Measurements from ENCODE around the gene LSM14A.
"Not testable (repeated sequence)": the region's sequence is repeated elsewhere in the genome, so short reads cannot be mapped to it uniquely, and the experiment has no call there.

LSM14A gene

DNA sequence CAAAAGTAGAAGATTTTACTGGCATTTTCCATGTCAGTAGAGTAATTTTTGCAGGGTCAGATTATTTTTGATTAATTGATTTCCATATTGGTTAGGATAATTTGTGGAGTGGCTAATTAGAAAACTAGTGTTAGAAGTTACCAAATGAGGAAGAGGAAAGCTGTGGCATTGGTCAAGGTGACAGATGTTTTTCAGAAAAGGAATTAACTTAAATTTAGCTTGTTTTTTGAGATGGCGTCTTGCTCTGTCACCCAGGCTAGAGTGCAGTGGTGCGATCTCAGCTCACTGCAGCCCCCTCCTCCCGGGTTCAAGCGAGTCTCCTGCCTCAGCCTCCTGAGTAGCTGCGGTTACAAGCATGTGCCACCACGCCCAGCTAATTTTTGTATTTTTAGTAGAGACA is 28.8 kb downstream of the LSM14A start:
- H3K27me3 ChIP-seq (ENCODE audit: insufficient read depth, low read length): no peaks in the 10 kb centered on the region
- H3K36me3 ChIP-seq (ENCODE audit: insufficient read depth, low read depth, low read length): peaks cover 85% of the 10 kb centered on the region

DNA sequence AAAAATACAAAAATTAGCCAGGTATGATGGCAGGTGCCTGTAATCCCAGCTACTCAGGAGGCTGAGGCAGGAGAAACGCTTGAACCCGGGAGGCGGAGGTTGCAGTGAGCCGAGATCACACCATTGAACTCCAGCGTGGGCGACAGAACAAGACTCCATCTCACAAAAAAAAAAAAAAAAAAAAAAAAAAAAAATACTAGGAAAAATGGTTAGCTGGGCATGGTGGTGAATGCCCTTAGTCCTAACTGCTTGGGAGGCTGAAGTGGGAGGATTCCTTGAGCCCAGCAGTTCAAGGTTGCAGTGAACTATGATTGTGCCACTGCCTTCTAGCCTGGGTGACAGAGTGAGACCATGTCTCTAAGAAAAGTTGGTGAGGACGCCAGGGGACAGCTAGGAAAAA is 33.0 kb downstream of the LSM14A start:
- H3K36me3 ChIP-seq (ENCODE audit: insufficient read depth, low read depth, low read length): peaks cover 86% of the 10 kb centered on the region
- not testable (repeated sequence) for H3K27me3 ChIP-seq (ENCODE audit: insufficient read depth, low read length); H3K9me3 ChIP-seq (ENCODE audit: insufficient read depth, low read depth, low read length); H3K4me1 ChIP-seq (ENCODE audit: insufficient read depth, low read length); H3K9ac ChIP-seq (ENCODE audit: low read depth, low read length); H3K4me3 ChIP-seq (ENCODE audit: low read length); H3K27ac ChIP-seq (ENCODE audit: low read length)

More for the DNA sequence above, 28.8 kb downstream of the LSM14A start:
- Histone ChIP-seq H3K9me3 (ENCODE audit: insufficient read depth, low read depth, low read length) (no peaks in the 10 kb centered on the region), H3K4me3 (ENCODE audit: low read length) (no peak overlapping the region), H3K9ac (ENCODE audit: low read depth, low read length) (no peak overlapping the region), H3K27ac (ENCODE audit: low read length) (no peak overlapping the region), H3K4me1 (ENCODE audit: insufficient read depth, low read length) (no peaks in the 10 kb centered on the region)

DNA sequence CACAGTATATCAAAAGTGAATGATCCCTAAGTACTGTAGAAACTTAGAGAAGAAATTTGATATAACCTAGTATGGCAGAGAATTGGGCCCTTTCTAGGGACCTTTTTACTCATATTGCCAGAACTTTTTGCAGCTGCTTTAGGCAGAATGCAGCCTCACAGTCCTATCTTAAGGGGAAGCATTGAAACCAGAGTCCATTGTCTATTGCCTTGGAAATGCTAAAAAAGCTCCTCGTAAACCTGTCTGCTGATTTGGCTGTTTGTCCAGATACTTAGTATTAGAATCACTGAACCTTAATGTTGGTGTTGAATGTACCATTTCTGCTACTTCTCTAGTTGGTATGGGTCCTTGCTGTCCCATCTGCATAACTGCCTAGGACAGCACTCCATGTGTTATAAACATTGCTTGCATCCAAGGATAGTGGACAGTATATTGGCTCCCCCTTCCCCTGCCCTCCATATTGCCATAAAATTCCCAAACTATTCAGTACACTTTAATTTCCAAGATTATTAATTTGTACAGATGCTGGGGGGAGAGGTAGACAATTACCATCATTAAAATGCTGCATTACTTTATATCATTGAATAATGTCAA is 36.1 kb downstream of the LSM14A start:
- Histone ChIP-seq H3K36me3 (ENCODE audit: insufficient read depth, low read depth, low read length) (peaks cover 87% of the 10 kb centered on the region), H3K4me3 (ENCODE audit: low read length) (no peak overlapping the region)

DNA sequence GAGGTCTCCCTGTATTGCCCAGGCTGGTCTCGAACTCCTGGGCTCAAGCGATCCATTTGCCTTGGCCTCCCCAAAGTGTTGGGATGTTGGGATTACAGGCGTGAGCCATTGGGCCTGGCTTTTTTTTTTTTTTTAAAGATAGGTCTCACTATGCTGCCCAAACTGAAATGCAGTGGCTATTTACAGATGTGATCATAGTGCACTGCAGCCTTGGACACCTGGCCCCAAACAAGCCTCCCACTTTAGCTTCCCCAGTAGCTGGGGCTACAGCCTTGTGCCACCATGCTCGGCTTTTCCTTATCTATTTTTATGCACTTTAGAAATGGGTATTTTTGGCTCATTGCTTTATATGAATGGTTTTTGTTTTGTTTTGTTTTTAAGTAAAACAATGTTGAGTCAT is 37.4 kb downstream of the LSM14A start:
- Histone ChIP-seq H3K36me3 (ENCODE audit: insufficient read depth, low read depth, low read length) (peaks cover 89% of the 10 kb centered on the region), H3K4me1 (ENCODE audit: insufficient read depth, low read length) (no peaks in the 10 kb centered on the region), H3K9ac (ENCODE audit: low read depth, low read length) (no peak overlapping the region), H3K27me3 (ENCODE audit: insufficient read depth, low read length) (no peaks in the 10 kb centered on the region), H3K9me3 (ENCODE audit: insufficient read depth, low read depth, low read length) (no peaks in the 10 kb centered on the region), H3K27ac (ENCODE audit: low read length) (no peak overlapping the region), H3K4me3 (ENCODE audit: low read length) (no peak overlapping the region)

More for the DNA sequence above, 36.1 kb downstream of the LSM14A start:
- H3K27me3 ChIP-seq (ENCODE audit: insufficient read depth, low read length): no peaks in the 10 kb centered on the region
- no peak overlapping the region for H3K9ac ChIP-seq (ENCODE audit: low read depth, low read length)
- H3K9me3 ChIP-seq (ENCODE audit: insufficient read depth, low read depth, low read length): no peaks in the 10 kb centered on the region
- H3K4me1 ChIP-seq (ENCODE audit: insufficient read depth, low read length): no peaks in the 10 kb centered on the region
- H3K27ac ChIP-seq (ENCODE audit: low read length): no peak overlapping the region

DNA sequence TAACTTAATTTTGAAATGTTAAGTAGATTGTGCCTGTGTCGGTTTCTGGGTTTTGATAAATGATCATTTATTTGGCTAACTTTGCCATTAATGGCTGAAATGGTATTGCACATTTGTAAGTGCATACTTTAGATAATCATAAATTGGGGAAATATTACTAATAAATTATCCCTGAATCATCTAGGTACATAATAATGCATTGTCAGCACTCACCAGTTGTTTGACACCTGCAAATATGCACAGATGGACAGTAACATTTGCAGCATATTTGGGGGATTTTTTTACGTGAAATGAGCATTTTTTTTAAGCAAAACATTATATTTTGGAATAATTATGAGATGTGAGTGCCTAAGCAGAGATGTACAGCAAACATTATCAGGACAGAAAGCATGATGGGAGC is 41.0 kb downstream of the LSM14A start:
- H3K4me3 ChIP-seq (ENCODE audit: low read length): no peak overlapping the region
- H3K27ac ChIP-seq (ENCODE audit: low read length): no peak overlapping the region
- H3K4me1 ChIP-seq (ENCODE audit: insufficient read depth, low read length): no peaks in the 10 kb centered on the region
- H3K9me3 ChIP-seq (ENCODE audit: insufficient read depth, low read depth, low read length): no peaks in the 10 kb centered on the region
- H3K36me3 ChIP-seq (ENCODE audit: insufficient read depth, low read depth, low read length): peaks cover 84% of the 10 kb centered on the region
- H3K27me3 ChIP-seq (ENCODE audit: insufficient read depth, low read length): no peaks in the 10 kb centered on the region
- no peak overlapping the region for H3K9ac ChIP-seq (ENCODE audit: low read depth, low read length)

- H3K4me3 ChIP-seq (ENCODE audit: low read length): no peak overlapping the region
- H3K27ac ChIP-seq (ENCODE audit: low read length): no peak overlapping the region
- H3K9me3 ChIP-seq (ENCODE audit: insufficient read depth, low read depth, low read length): no peaks in the 10 kb centered on the region
- no peaks in the 10 kb centered on the region for H3K27me3 ChIP-seq (ENCODE audit: insufficient read depth, low read length)
- peaks cover 83% of the 10 kb centered on the region for H3K36me3 ChIP-seq (ENCODE audit: insufficient read depth, low read depth, low read length)
- no peak overlapping the region for H3K9ac ChIP-seq (ENCODE audit: low read depth, low read length)
- no peaks in the 10 kb centered on the region for H3K4me1 ChIP-seq (ENCODE audit: insufficient read depth, low read length)
Measured at GRCh38 chr19:34214040-34214439, 41.7 kb downstream of the LSM14A start.

DNA sequence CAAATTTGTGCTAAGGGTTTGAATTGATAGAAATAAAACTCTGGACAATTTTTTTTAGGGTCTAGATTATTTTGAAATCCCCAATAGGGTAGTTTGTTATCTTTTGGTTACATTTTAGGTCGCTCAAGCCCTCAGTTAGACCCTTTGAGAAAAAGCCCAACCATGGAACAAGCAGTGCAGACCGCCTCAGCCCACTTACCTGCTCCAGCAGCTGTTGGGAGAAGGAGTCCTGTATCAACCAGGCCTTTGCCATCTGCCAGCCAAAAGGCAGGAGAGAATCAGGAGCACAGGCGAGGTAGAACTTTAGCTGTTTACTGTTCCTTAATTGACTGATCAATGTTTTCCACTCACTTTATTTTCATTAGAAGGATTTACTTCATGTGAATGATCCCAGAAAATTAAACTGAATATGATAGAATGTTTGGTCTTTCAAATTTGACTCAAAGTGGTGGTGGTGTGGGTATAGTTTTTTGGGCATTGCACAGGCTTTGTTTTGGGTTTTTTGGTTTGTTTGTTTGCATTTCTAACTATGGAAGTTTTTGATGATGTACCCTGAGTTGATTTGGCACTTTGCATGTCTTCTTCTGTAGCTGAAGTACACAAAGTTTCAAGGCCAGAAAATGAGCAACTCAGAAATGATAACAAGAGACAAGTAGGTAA is 42.8 kb downstream of the LSM14A start:
- Histone ChIP-seq H3K27ac (ENCODE audit: low read length) (no peak overlapping the region), H3K27me3 (ENCODE audit: insufficient read depth, low read length) (no peaks in the 10 kb centered on the region), H3K9me3 (ENCODE audit: insufficient read depth, low read depth, low read length) (no peaks in the 10 kb centered on the region), H3K36me3 (ENCODE audit: insufficient read depth, low read depth, low read length) (peaks cover 82% of the 10 kb centered on the region), H3K9ac (ENCODE audit: low read depth, low read length) (no peak overlapping the region), H3K4me3 (ENCODE audit: low read length) (no peak overlapping the region), H3K4me1 (ENCODE audit: insufficient read depth, low read length) (no peaks in the 10 kb centered on the region)

DNA sequence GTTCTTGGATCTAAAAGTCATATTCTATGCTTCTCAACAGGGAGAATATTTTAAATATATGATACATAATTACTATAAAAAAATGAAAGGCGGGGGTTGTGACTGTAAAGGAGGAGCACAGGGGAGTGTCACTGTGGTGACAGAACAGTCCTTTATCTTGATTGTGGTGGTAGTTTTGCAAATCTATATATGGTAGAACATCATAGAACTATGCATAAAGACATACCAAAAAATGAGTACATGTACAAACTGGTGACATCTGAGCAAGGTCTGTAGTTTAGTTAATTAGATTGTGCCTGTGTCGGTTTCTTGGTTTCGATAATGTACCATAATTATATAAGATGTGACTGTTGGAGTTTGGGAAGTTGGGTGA is 43.3 kb downstream of the LSM14A start:
- Histone ChIP-seq H3K4me1 (ENCODE audit: insufficient read depth, low read length) (no peaks in the 10 kb centered on the region), H3K36me3 (ENCODE audit: insufficient read depth, low read depth, low read length) (peaks cover 82% of the 10 kb centered on the region), H3K9ac (ENCODE audit: low read depth, low read length) (no peak overlapping the region), H3K4me3 (ENCODE audit: low read length) (no peak overlapping the region), H3K9me3 (ENCODE audit: insufficient read depth, low read depth, low read length) (no peaks in the 10 kb centered on the region), H3K27ac (ENCODE audit: low read length) (no peak overlapping the region), H3K27me3 (ENCODE audit: insufficient read depth, low read length) (no peaks in the 10 kb centered on the region)

- H3K4me3 ChIP-seq (ENCODE audit: low read length); H3K4me1 ChIP-seq (ENCODE audit: insufficient read depth, low read length); H3K9ac ChIP-seq (ENCODE audit: low read depth, low read length); H3K27me3 ChIP-seq (ENCODE audit: insufficient read depth, low read length); H3K9me3 ChIP-seq (ENCODE audit: insufficient read depth, low read depth, low read length); H3K27ac ChIP-seq (ENCODE audit: low read length): not testable (repeated sequence)
- H3K36me3 ChIP-seq (ENCODE audit: insufficient read depth, low read depth, low read length): peaks cover 82% of the 10 kb centered on the region
Measured at GRCh38 chr19:34216745-34217219, 44.5 kb downstream of the LSM14A start.

GRCh38 chr19:34217952-34218817 is 45.9 kb downstream of the LSM14A start:
- H3K27ac ChIP-seq (ENCODE audit: low read length): no peak overlapping the region
- H3K4me1 ChIP-seq (ENCODE audit: insufficient read depth, low read length): no peaks in the 10 kb centered on the region
- H3K36me3 ChIP-seq (ENCODE audit: insufficient read depth, low read depth, low read length): peaks cover 82% of the 10 kb centered on the region
- no peak overlapping the region for H3K4me3 ChIP-seq (ENCODE audit: low read length)
- H3K27me3 ChIP-seq (ENCODE audit: insufficient read depth, low read length): no peaks in the 10 kb centered on the region
- no peak overlapping the region for H3K9ac ChIP-seq (ENCODE audit: low read depth, low read length)
- H3K9me3 ChIP-seq (ENCODE audit: insufficient read depth, low read depth, low read length): no peaks in the 10 kb centered on the region

DNA sequence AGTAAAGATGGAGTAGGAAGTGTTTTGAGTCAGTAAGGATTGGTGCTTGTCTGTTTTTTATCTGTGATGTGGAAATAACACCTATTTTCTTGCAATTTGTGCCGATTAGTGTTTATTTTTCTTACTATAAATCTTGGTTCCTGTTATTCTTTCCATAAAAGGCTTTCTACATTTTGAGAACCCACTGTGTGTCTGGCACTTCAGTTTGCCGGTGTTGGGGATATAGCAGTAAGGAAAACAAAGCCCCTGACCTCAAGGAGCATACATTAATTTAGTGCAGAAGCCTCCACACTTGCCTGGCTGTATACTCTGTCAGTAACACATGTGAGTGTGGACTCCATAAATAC is 46.5 kb downstream of the LSM14A start:
- Histone ChIP-seq H3K4me1 (ENCODE audit: insufficient read depth, low read length) (no peaks in the 10 kb centered on the region), H3K27me3 (ENCODE audit: insufficient read depth, low read length) (no peaks in the 10 kb centered on the region), H3K9ac (ENCODE audit: low read depth, low read length) (no peak overlapping the region), H3K36me3 (ENCODE audit: insufficient read depth, low read depth, low read length) (peaks cover 82% of the 10 kb centered on the region), H3K9me3 (ENCODE audit: insufficient read depth, low read depth, low read length) (no peaks in the 10 kb centered on the region), H3K27ac (ENCODE audit: low read length) (no peak overlapping the region), H3K4me3 (ENCODE audit: low read length) (no peak overlapping the region)
